AG09319 (cell line): Measurements from ENCODE around the gene FADD.

Experiments used
- DNase-seq: peaks from one replicate; pipeline ENCODE4 v3.0.0-alpha.2; 2010; ENCODE audit warnings: low read depth; ENCODE audit errors: extremely low read depth
- TF ChIP-seq, protein P1 (sequence below): IDR thresholded peaks from 2 replicates; pipeline ENCODE4 v1.5.1; 2011; ENCODE audit warnings: low read depth, mild to moderate bottlenecking, inconsistent platforms, low read length, moderate library complexity

Gene FADD

GRCh38 chr11:70220136-70220535, 17.0 kb downstream of the FADD start:
- TF ChIP-seq, protein P1, sequence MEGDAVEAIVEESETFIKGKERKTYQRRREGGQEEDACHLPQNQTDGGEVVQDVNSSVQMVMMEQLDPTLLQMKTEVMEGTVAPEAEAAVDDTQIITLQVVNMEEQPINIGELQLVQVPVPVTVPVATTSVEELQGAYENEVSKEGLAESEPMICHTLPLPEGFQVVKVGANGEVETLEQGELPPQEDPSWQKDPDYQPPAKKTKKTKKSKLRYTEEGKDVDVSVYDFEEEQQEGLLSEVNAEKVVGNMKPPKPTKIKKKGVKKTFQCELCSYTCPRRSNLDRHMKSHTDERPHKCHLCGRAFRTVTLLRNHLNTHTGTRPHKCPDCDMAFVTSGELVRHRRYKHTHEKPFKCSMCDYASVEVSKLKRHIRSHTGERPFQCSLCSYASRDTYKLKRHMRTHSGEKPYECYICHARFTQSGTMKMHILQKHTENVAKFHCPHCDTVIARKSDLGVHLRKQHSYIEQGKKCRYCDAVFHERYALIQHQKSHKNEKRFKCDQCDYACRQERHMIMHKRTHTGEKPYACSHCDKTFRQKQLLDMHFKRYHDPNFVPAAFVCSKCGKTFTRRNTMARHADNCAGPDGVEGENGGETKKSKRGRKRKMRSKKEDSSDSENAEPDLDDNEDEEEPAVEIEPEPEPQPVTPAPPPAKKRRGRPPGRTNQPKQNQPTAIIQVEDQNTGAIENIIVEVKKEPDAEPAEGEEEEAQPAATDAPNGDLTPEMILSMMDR = no peak

DNA sequence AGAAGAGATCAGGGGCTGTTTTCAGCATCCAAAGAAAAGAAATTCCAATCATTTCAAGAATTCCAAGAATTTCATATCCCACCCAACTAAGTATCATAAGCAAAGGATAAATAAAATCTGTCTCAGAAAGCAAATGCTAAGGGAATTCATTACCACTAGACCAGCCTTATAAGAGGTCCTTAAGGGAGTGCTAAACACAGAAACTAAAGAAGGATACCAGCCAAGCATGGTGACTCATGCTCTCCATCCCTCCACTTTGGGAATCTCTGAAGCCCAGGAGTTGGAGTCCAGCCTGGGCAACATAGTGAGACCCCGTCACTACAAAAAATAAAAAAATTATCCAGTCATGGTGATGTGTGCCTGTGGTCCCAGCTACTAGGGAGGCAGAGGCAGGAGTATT, 17.8 kb downstream of the FADD start:
- no peak for DNase-seq
- TF ChIP-seq, protein P1 = no peak

More at GRCh38 chr11:70220136-70220535, 17.0 kb downstream of the FADD start:
- no peak for DNase-seq

DNA sequence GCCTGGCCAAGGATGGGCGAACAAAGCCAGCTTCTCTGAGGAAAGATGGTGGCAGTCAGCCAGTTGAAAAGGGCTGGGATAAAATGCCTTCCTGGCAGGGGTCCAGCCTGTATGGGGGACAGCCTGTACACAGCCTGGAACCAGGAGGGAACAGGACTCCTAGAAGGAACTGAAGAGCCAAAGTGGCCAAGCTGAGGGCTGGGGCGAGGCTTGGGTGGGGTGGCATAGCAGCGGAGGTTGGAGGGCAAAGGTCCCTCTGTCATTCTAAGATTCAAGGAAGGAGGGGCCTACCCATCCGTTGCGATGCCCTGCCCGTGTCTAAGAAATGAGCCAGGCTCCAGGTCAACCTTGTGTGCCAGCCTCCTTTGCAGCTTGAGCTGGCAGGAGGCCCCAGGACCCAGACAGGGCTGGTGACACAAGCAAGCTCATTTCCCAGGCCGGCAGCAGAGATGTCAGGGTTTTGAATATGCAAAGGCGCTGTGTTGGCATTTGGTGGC, 22.6 kb downstream of the FADD start:
- no peak for DNase-seq
- TF ChIP-seq, protein P1 = no peak

- no peak for DNase-seq
- TF ChIP-seq, protein P1 = no peak
Measured at GRCh38 chr11:70226183-70226582, 23.1 kb downstream of the FADD start.

DNA sequence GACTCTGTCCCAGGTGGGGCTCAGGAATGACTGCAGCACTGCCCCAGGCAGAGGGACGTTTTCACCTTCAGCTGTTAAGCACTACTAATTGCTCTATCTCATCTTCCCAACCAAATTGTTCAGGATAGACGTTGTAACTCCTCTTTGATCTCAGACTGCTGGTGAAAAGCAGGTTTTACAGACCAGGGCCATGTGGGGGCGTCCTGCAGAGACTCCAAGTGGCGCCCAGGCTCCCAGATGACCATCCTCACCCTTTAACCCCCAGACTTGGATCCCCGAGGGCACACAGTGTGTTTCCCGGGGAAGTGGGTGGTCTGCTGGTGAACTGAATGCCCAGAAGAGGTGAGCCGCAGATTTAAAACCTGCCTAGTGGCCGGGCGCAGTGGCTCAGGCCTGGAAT, 23.9 kb downstream of the FADD start:
- TF ChIP-seq, protein P1 = peak; percentile 15
- DNase-seq = no peak

GRCh38 chr11:70229737-70230136, 26.6 kb downstream of the FADD start:
- TF ChIP-seq, protein P1 = no peak
- no peak for DNase-seq

GRCh38 chr11:70230151-70230839, 27.2 kb downstream of the FADD start:
- no peak for DNase-seq
- TF ChIP-seq, protein P1 = no peak
